ENCODE measurements around the gene CLINT1.
A peak's percentile ranks its signal among the peaks of the same experiment; 100 is the strongest.
"Not testable (repeated sequence)": the region's sequence is repeated elsewhere in the genome, so short reads cannot be mapped to it uniquely, and the experiment has no call there.

CLINT1 gene

GRCh38 chr5:157862183-157862851, 3.4 kb upstream of the CLINT1 start:
- DNase-seq = no peak

GRCh38 chr5:157860898-157861890, 2.2 kb upstream of the CLINT1 start:
- DNase-seq = no peak

GRCh38 chr5:157859227-157859575, 256 bp upstream of the CLINT1 start:
- DNase-seq = no peak

- DNase-seq = peak in 1 of 2 donors; percentile 67
These were observed 974 bp downstream of the CLINT1 start for GRCh38 chr5:157857816-157858526.

GRCh38 chr5:157855404-157855994, 3.4 kb downstream of the CLINT1 start:
- no peak for DNase-seq

GRCh38 chr5:157853365-157853764, 5.6 kb downstream of the CLINT1 start:
- DNase-seq = not testable (repeated sequence)

GRCh38 chr5:157845914-157846598, 12.9 kb downstream of the CLINT1 start:
- DNase-seq = no peak

GRCh38 chr5:157842787-157843186, 16.2 kb downstream of the CLINT1 start:
- no peak for DNase-seq

GRCh38 chr5:157842185-157842584, 16.8 kb downstream of the CLINT1 start:
- no peak for DNase-seq

GRCh38 chr5:157839157-157839795, 19.7 kb downstream of the CLINT1 start:
- DNase-seq = no peak

- DNase-seq = no peak
These were observed 22.7 kb downstream of the CLINT1 start for GRCh38 chr5:157836121-157836753.

- DNase-seq = no peak
These were observed 23.9 kb downstream of the CLINT1 start for GRCh38 chr5:157835041-157835440.

GRCh38 chr5:157828944-157829639, 29.9 kb downstream of the CLINT1 start:
- DNase-seq = no peak

GRCh38 chr5:157828105-157828943, 30.6 kb downstream of the CLINT1 start:
- DNase-seq = no peak

- DNase-seq = no peak
These were observed 31.5 kb downstream of the CLINT1 start for GRCh38 chr5:157827423-157827822.

GRCh38 chr5:157823655-157824054, 35.3 kb downstream of the CLINT1 start:
- no peak for DNase-seq

- no peak for DNase-seq
These were observed 36.9 kb downstream of the CLINT1 start for GRCh38 chr5:157821822-157822622.

- DNase-seq = no peak
These were observed 37.5 kb downstream of the CLINT1 start for GRCh38 chr5:157821405-157821804.
